GM23338 (cell line): ENCODE results near the gene LRCH2. TPM values are rescaled to one million over a fixed set of nuclear protein-coding genes. Genes with fewer than 3 reads are reported as not detected.
"Not testable (repeated sequence)": the region's sequence is repeated elsewhere in the genome, so short reads cannot be mapped to it uniquely, and the experiment has no call there.

Source experiments
- ATAC-seq: fragments of 200-7000 bp; cut with Tn5 transposase; 3 replicates; pipeline ENCODE4 v1.9.1; 2020
- DNase-seq: peaks from one replicate; pipeline ENCODE4 v3.0.0-alpha.2; 2015; ENCODE audit warnings: low spot score
- H2AFZ ChIP-seq: fragments of 200-600 bp; sonication (generic); 2 replicates; pipeline ENCODE4 v1.8.0; 2016; ENCODE audit warnings: antibody characterized with exemption, mild to moderate bottlenecking, moderate library complexity
- H3F3A ChIP-seq: fragments of 200-600 bp; sonication (generic); replicated peaks from 2 replicates; pipeline ENCODE4 v1.8.0; 2017; ENCODE audit warnings: antibody characterized with exemption, mixed run types, low read depth
- H3K27ac ChIP-seq: fragments of 200-600 bp; sonication (generic); 2 replicates; pipeline ENCODE4 v1.6.1; 2016; ENCODE audit warnings: low read depth
- H3K27me3 ChIP-seq: fragments of 200-600 bp; sonication (generic); 2 replicates; pipeline ENCODE4 v1.8.0; 2016; ENCODE audit warnings: mild to moderate bottlenecking, mixed run types, moderate library complexity; ENCODE audit not compliant: insufficient read depth
- H3K36me3 ChIP-seq: fragments of 200-600 bp; sonication (generic); 2 replicates; pipeline ENCODE4 v1.8.0; 2016; ENCODE audit warnings: mild to moderate bottlenecking; ENCODE audit not compliant: insufficient read depth
- H3K4me1 ChIP-seq: fragments of 200-600 bp; sonication (generic); 2 replicates; pipeline ENCODE4 v1.8.0; 2016; ENCODE audit warnings: mild to moderate bottlenecking, moderate library complexity; ENCODE audit not compliant: insufficient read depth
- H3K4me2 ChIP-seq: fragments of 200-600 bp; sonication (generic); 2 replicates; pipeline ENCODE4 v1.7.1; 2017; ENCODE audit warnings: mixed run types
- H3K4me3 ChIP-seq: fragments of 200-600 bp; sonication (generic); 2 replicates; pipeline ENCODE4 v1.6.1; 2016; ENCODE audit warnings: mixed run types
- H3K79me2 ChIP-seq: fragments of 200-600 bp; sonication (generic); replicated peaks from 2 replicates; pipeline ENCODE4 v1.8.0; 2017; ENCODE audit warnings: mild to moderate bottlenecking; ENCODE audit not compliant: insufficient read depth
- H3K9me2 ChIP-seq: fragments of 200-600 bp; sonication (generic); 2 replicates; pipeline ENCODE4 v1.8.0; 2017; ENCODE audit not compliant: insufficient read depth
- H4K20me1 ChIP-seq: fragments of 200-600 bp; sonication (generic); replicated peaks from 2 replicates; pipeline ENCODE4 v1.8.0; 2017; ENCODE audit warnings: mild to moderate bottlenecking; ENCODE audit not compliant: insufficient read depth
- H3K27ac Mint-ChIP-seq: 2 replicates; pipeline ENCODE4 v1.8.0; 2020; ENCODE audit warnings: inconsistent platforms, mild to moderate bottlenecking, moderate library complexity, mixed read lengths
- H3K27me3 Mint-ChIP-seq: 3 replicates; pipeline ENCODE4 v1.8.0; 2022; ENCODE audit warnings: low read depth, mild to moderate bottlenecking, moderate library complexity, mixed read lengths, inconsistent platforms; ENCODE audit not compliant: insufficient read depth, poor library complexity
- H3K36me3 Mint-ChIP-seq: 3 replicates; pipeline ENCODE4 v1.8.0; 2021; ENCODE audit warnings: low read depth, mild to moderate bottlenecking, inconsistent platforms, moderate library complexity, mixed read lengths
- H3K4me1 Mint-ChIP-seq: 3 replicates; pipeline ENCODE4 v1.8.0; 2020; ENCODE audit warnings: mild to moderate bottlenecking, inconsistent platforms, mixed read lengths
- H3K4me3 Mint-ChIP-seq: 3 replicates; pipeline ENCODE4 v1.8.0; 2021; ENCODE audit warnings: moderate library complexity, mild to moderate bottlenecking, inconsistent platforms, mixed read lengths
- H3K9me3 Mint-ChIP-seq: 3 replicates; pipeline ENCODE4 v1.8.0; 2020; ENCODE audit warnings: moderate library complexity, mild to moderate bottlenecking, inconsistent platforms, mixed read lengths
- CREB1 ChIP-seq: fragments of 250-450 bp; sonication (Bioruptor Pico); IDR thresholded peaks from 2 replicates; pipeline ENCODE4 v1.5.0; 2020; ENCODE audit warnings: low read depth, mild to moderate bottlenecking, moderate library complexity
- CTCF ChIP-seq, 2 experiments: fragments of 200-600 bp in 1 of 2; sonication (generic) in 1 of 2; conservative IDR thresholded peaks; 2 replicates each; pipeline versions ENCODE4 v1.5.1 to v1.6.1; 2016 to 2017; ENCODE audit warnings: antibody characterized with exemption in 2 of 2, low read depth in 2 of 2, mild to moderate bottlenecking in 2 of 2, moderate library complexity in 1 of 2
- ETS1 ChIP-seq: IDR thresholded peaks from 2 replicates; pipeline ENCODE4 v1.6.1; 2016; ENCODE audit warnings: antibody characterized with exemption
- EZH2 ChIP-seq: fragments of 200-600 bp; sonication (generic); IDR thresholded peaks from one replicate; pipeline ENCODE4 v1.8.0; 2017; ENCODE audit warnings: antibody characterized with exemption, mild to moderate bottlenecking, low read depth; ENCODE audit not compliant: unreplicated experiment
- EZH2phosphoT487 ChIP-seq: fragments of 200-600 bp; sonication (generic); IDR thresholded peaks from one replicate; pipeline ENCODE4 v1.8.1; 2018; ENCODE audit warnings: antibody characterized with exemption; ENCODE audit not compliant: unreplicated experiment
- JUNB ChIP-seq: IDR thresholded peaks from one replicate; pipeline ENCODE4 v1.6.1; 2016; ENCODE audit warnings: antibody characterized with exemption; ENCODE audit not compliant: unreplicated experiment
- NANOG ChIP-seq: IDR thresholded peaks from 2 replicates; pipeline ENCODE4 v1.6.1; 2016; ENCODE audit warnings: antibody characterized with exemption, borderline replicate concordance
- POLR2AphosphoS5 ChIP-seq: IDR thresholded peaks from 2 replicates; pipeline ENCODE4 v1.6.1; 2016; ENCODE audit warnings: antibody characterized with exemption, low read depth
- REST ChIP-seq: IDR thresholded peaks from one replicate; pipeline ENCODE4 v1.6.1; 2018; ENCODE audit warnings: antibody characterized with exemption; ENCODE audit not compliant: unreplicated experiment
- STAT1 ChIP-seq: IDR thresholded peaks from one replicate; pipeline ENCODE4 v1.6.1; 2016; ENCODE audit warnings: antibody characterized with exemption; ENCODE audit not compliant: unreplicated experiment
- ZNF114 ChIP-seq: fragments of 250-450 bp; sonication (Bioruptor Pico); IDR thresholded peaks from 2 replicates; pipeline ENCODE4 v1.5.0; 2020; ENCODE audit warnings: mild to moderate bottlenecking, moderate library complexity
- ZNF331 ChIP-seq: fragments of 250-450 bp; sonication (Bioruptor Pico); IDR thresholded peaks from 2 replicates; pipeline ENCODE4 v1.5.0; 2020; ENCODE audit warnings: low read depth, mild to moderate bottlenecking, moderate library complexity
- polyA plus RNA-seq: library from polyadenylated mRNA; unstranded; fragments of >200 nt; fragmentation: Nextera tagmentation; extraction: Ambion mirVana; gene quantifications from 2 replicates; pipeline ENCODE4 v1.2.1, GENCODE V29; 2016
- total RNA-seq: library from RNA; depleted of rRNA; stranded (reverse); fragments of >200 nt; shearing (Covaris generic); gene quantifications from 2 replicates; pipeline ENCODE4 v1.2.3, GENCODE V29; 2014

Gene LRCH2
- total and polyA plus RNA-seq, 2 experiments from 2014 or later = 2.5 to 8.6 TPM

DNA sequence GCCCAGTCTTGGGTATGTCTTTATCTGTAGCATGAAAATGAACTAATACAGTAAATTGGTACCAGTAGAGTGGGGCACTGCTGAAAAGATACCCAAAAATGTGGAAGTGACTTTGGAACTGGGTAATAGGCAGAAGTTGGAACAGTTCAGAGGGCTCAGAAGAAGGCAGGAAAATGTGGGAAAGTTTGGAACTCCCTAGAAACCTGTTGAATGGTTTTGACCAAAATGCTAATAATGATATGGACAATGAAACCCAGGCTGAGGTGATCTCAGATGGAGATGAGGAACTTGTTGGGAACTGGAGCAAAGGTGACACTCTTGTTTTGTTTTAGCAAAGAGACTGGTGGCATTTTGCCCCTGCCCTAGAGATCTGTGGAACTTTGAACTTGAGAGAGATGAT is 24.3 kb downstream of the LRCH2 start:
- not testable (repeated sequence) for H3K36me3 ChIP-seq, H3K27ac Mint-ChIP-seq, H3K9me2 ChIP-seq, DNase-seq, H2AFZ ChIP-seq, H3K79me2 ChIP-seq, H3K4me3 Mint-ChIP-seq, H3K4me2 ChIP-seq, ATAC-seq, H3K27ac ChIP-seq, H4K20me1 ChIP-seq, H3K27me3 ChIP-seq, H3K4me1 ChIP-seq, H3K4me3 ChIP-seq, H3F3A ChIP-seq, H3K4me1 Mint-ChIP-seq, H3K27me3 Mint-ChIP-seq
- H3K9me3 Mint-ChIP-seq = peaks cover 25% of the 10 kb centered on the region
- H3K36me3 Mint-ChIP-seq = peaks cover 24% of the 10 kb centered on the region; the same call in 2 of the 3 replicates

GRCh38 chrX:115204040-115204439 is 29.9 kb downstream of the LRCH2 start:
- Histone ChIP-seq H3K36me3 (0 out of 2 replicates have a peak, but pooled peaks cover 3% of the 10 kb centered on the region), H3K9me2 (no peaks in the 10 kb centered on the region), H3F3A (no peaks in the 10 kb centered on the region), H3K4me1 (no peaks in the 10 kb centered on the region), H3K27me3 (no peaks in the 10 kb centered on the region), H3K27ac (no peak overlapping the region), H2AFZ (no peak overlapping the region), H3K4me2 (no peak overlapping the region), H3K4me3 (no peak overlapping the region), H4K20me1 (no peaks in the 10 kb centered on the region), H3K79me2 (0 out of 2 replicates have a peak, but pooled peaks cover 6% of the 10 kb centered on the region)
- H3K27me3 Mint-ChIP-seq = no peaks in the 10 kb centered on the region
- peaks cover 27% of the 10 kb centered on the region for H3K9me3 Mint-ChIP-seq
- H3K4me3 Mint-ChIP-seq = no peak overlapping the region
- DNase-seq = no peak
- no peaks in the 10 kb centered on the region; the same call in 2 of the 3 replicates for H3K4me1 Mint-ChIP-seq
- H3K36me3 Mint-ChIP-seq = peaks cover 30% of the 10 kb centered on the region
- no peak overlapping the region for H3K27ac Mint-ChIP-seq
- ATAC-seq = no peak
- no peak for TF ChIP-seq EZH2
- no peak for TF ChIP-seq ZNF114 (CRISPR knock-in tag)
- no peak for TF ChIP-seq NANOG
- TF ChIP-seq EZH2phosphoT487 = no peak
- TF ChIP-seq JUNB = no peak
- no peak for TF ChIP-seq ZNF331 (CRISPR knock-in tag)
- no peak for TF ChIP-seq REST
- no peak for TF ChIP-seq ETS1
- TF ChIP-seq STAT1 = no peak
- no peak for TF ChIP-seq POLR2AphosphoS5
- TF ChIP-seq CREB1 = no peak
- no peak for TF ChIP-seq CTCF (conservative IDR thresholded peaks at IDR 0.05; ENCODE audit: low read depth in 2 of 2)
